GM19372 (cell line): ENCODE results near the gene OR5A2.
"Not testable (repeated sequence)": the region's sequence is repeated elsewhere in the genome, so short reads cannot be mapped to it uniquely, and the experiment has no call there.

ENCODE experiments used
- ATAC-seq: cut with Tn5 transposase; IDR thresholded peaks from one replicate; pipeline ENCODE4 v1.9.1; 2021; ENCODE audit warnings: mild to moderate bottlenecking, low read depth, moderate library complexity; ENCODE audit not compliant: unreplicated experiment

OR5A2 gene

GRCh38 chr11:59400461-59401261 is 25.6 kb downstream of the OR5A2 start:
- ATAC-seq, result no peak

DNA sequence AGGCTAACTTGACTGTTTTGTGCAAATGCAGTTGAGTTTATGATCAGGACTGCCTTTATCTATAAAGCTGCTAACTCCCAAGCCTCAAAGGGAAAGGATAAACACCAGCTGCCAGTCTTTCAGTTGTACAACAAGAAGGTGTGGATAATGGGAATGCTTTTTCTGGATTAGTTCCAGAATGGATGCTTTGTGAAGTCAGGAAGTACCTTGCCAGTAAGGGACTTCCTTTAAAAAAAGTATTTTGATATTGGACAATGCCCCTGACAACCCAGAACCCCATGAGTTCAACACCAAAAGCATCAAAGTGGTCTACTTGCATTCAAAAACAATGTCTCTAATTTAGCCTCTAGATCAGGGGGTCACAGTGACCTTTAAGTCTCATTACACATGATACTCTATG is 32.0 kb downstream of the OR5A2 start:
- no peak for ATAC-seq

- ATAC-seq, result peak; percentile 93
Observed at GRCh38 chr11:59380263-59381059, 45.8 kb downstream of the OR5A2 start.

DNA sequence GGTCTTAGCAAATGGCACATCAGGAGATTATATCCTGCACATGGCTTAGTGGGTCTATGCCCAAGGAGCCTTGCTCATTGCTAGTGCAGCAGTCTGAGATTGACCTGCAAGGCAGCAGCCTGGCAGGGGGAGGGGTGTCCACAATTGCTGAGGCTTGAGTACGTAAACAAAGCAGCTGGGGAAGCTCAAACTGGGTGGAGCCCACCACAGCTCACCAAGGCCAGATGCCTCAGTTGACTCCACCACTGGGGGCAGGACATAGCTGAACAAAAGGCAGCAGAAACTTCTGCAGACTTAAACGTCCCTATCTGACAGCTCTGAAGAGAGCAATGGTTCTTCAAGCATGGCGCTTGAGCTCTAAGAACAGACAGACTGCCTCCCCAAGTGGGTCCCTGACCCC is 53.9 kb downstream of the OR5A2 start:
- ATAC-seq, result not testable (repeated sequence)

GRCh38 chr11:59368238-59369022 is 57.8 kb downstream of the OR5A2 start:
- no peak for ATAC-seq
